Measurements from ENCODE around the gene HEYL. TPM values are rescaled to one million over a fixed set of nuclear protein-coding genes. Genes with fewer than 3 reads are reported as not detected.

Gene HEYL
- 0.42 TPM for total RNA-seq
- polyA plus RNA-seq, result 2.6 TPM
- long read RNA-seq, donor 1, result 0 reads
- long read RNA-seq, donor 2, result 0 reads
- long read RNA-seq, donor 3, partial matches to known transcripts, result 0 of 3 reads
- long read RNA-seq, donor 3, other reads (novel, unspliced or antisense), result 0 of 3 reads
- long read RNA-seq, donor 4, result 0 reads
- long read RNA-seq, donor 5, result 0 reads
- long read RNA-seq, donor 6, result 0 reads
- long read RNA-seq, donor 7, result 0 reads
- long read RNA-seq, donor 8, result 0 reads
- long read RNA-seq, donor 9, result 0 reads
- long read RNA-seq, donor 10, partial matches to known transcripts, result 0 of 1 reads
- long read RNA-seq, donor 10, other reads (novel, unspliced or antisense), result 0 of 1 reads

DNA sequence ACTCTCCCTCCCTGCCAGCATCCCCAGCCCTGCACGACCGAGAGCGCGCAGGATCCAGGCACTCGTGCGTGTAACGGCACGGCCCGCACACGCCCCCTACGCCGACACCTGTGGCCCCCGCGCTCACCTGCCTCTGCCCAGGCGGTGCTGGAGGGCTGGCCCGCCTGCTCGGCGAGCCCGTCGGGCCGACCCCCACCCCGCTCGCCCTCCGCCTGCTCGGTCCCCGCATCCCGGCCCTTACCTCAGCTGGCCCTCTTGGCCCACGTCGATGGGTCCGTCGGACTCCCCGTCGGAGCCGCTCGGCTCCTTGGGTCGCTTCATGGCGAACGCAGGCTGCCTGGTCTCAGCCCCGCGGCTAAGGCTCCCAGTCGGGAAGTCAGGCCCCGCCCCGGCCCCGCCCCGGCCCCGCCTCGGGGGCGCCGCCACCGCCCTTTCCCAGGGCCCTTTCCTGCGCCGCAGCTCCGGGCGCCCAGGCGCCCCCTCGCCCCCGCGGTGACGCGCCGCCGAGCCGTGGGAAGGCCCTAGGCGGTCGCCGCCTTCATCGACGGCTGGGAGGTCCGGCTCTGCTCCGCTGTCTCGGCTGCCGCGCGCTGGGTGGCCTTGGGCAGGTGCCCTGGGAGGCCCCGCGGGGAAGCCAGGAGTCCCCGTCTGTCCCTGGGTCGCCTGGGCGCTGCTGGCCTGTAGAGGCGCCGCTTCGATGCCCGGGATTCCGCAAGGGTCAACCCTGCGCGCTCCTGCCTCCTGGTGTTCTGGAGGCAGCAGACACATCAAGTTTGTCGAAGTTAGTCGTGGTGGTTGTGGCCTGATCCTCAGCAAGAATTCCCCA, at the start of gene HEYL:
HEYL (minus strand) TSS at position 339 of the 826 bp plus-strand sequence; CDS start at position 321, 18 bp downstream.
- H3K9me3 ChIP-seq (ENCODE audit: control insufficient read depth in 2 of 2, insufficient read depth in 1 of 2, low read length in 1 of 2), result no peaks in the 10 kb centered on the region
- DNase-seq (ENCODE audit: low read depth in 6 of 9, low spot score in 9 of 9), result peak in 7 of 9 donors; percentile 4 to 67 (median 42)
- peaks cover 18 to 68% of the 10 kb centered on the region in 2 donors for H3K27me3 ChIP-seq (ENCODE audit: control insufficient read depth in 2 of 2, insufficient read depth in 1 of 2, low read length in 1 of 2)
- peaks cover 3 to 4% of the 10 kb centered on the region in 2 donors for H3K4me1 ChIP-seq (ENCODE audit: control insufficient read depth in 2 of 2, insufficient read depth in 2 of 2, low read length in 2 of 2)
- no peak within 1 kb of the TSS for H3K27ac ChIP-seq (ENCODE audit: low read depth in 1 of 2, low read length in 1 of 2)
- H3K36me3 ChIP-seq (ENCODE audit: control insufficient read depth in 2 of 2, insufficient read depth in 2 of 2, low read length in 1 of 2), result no peaks in the 10 kb centered on the region
- 8% methylated on average over 88 of the region's 88 CpGs for WGBS
- H3K4me3 ChIP-seq (ENCODE audit: low read length in 2 of 2), result peak within 1 kb of the TSS in 1 of 2 donors; percentile 47

DNA sequence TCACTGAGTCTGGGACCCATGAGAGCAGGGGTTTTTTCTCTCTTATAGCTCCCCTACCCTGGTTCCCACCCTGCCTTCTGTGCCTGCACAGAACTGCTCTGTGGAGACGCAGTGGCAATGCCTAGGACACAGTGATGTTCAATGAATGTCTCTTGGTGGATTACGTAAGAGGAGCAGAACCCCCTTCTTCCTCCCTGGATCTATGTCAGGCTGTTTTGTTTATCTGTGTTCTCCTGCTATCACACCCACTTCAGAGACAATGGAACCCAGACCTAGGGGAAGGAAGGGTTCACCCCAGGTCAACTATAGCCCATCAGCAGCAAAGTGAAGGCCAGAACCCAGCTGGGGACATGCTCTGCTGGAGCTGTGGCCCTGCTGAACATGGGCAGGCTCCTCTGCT, 49.8 kb upstream of the HEYL start:
- H3K4me1 ChIP-seq (ENCODE audit: control insufficient read depth in 2 of 2, insufficient read depth in 2 of 2, low read length in 2 of 2), result peaks cover 3 to 16% of the 10 kb centered on the region in 2 donors
- peaks cover 38 to 95% of the 10 kb centered on the region in 2 donors for H3K27me3 ChIP-seq (ENCODE audit: control insufficient read depth in 2 of 2, insufficient read depth in 1 of 2, low read length in 1 of 2)
- H3K9me3 ChIP-seq (ENCODE audit: control insufficient read depth in 2 of 2, insufficient read depth in 1 of 2, low read length in 1 of 2), result peaks cover 0 to 3% of the 10 kb centered on the region in 2 donors
- no peak overlapping the region for H3K4me3 ChIP-seq (ENCODE audit: low read length in 2 of 2)
- H3K36me3 ChIP-seq (ENCODE audit: control insufficient read depth in 2 of 2, insufficient read depth in 2 of 2, low read length in 1 of 2), result no peaks in the 10 kb centered on the region
- no peak overlapping the region for H3K27ac ChIP-seq (ENCODE audit: low read depth in 1 of 2, low read length in 1 of 2)
- WGBS, result 87% methylated on average over 2 of the region's 2 CpGs
- no peak for DNase-seq (ENCODE audit: low read depth in 6 of 9, low spot score in 9 of 9)

GRCh38 chr1:39688706-39689105, 49.3 kb upstream of the HEYL start:
- H3K36me3 ChIP-seq (ENCODE audit: control insufficient read depth in 2 of 2, insufficient read depth in 2 of 2, low read length in 1 of 2), result no peaks in the 10 kb centered on the region
- no peak overlapping the region for H3K4me3 ChIP-seq (ENCODE audit: low read length in 2 of 2)
- H3K27me3 ChIP-seq (ENCODE audit: control insufficient read depth in 2 of 2, insufficient read depth in 1 of 2, low read length in 1 of 2), result peaks cover 37 to 95% of the 10 kb centered on the region in 2 donors
- no peak for DNase-seq (ENCODE audit: low read depth in 6 of 9, low spot score in 9 of 9)
- WGBS, result 79% methylated on average over 3 of the region's 3 CpGs
- peaks cover 3 to 16% of the 10 kb centered on the region in 2 donors for H3K4me1 ChIP-seq (ENCODE audit: control insufficient read depth in 2 of 2, insufficient read depth in 2 of 2, low read length in 2 of 2)
- no peak overlapping the region for H3K27ac ChIP-seq (ENCODE audit: low read depth in 1 of 2, low read length in 1 of 2)
- peaks cover 0 to 6% of the 10 kb centered on the region in 2 donors for H3K9me3 ChIP-seq (ENCODE audit: control insufficient read depth in 2 of 2, insufficient read depth in 1 of 2, low read length in 1 of 2)

DNA sequence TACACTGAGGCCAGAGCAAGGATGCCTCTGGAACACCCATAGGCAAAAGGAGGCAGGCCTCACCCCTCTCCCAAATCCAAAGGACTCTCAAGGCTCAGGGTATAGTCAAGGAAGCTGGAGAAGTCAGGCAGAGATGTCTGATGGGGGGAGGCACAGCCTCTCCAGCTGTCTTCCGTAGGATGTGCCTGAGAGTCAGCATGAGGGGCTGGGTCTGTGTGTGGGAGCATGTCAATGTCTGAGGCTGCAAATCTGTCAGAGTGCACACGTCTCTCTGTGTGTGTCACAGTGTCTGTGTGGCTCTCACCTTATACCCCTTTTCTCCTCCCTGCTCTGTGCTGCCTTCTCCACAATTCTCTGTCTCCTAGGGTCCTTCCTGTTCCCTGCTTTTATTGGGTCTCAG, 47.8 kb upstream of the HEYL start:
- Histone ChIP-seq H3K36me3 (ENCODE audit: control insufficient read depth in 2 of 2, insufficient read depth in 2 of 2, low read length in 1 of 2) (no peaks in the 10 kb centered on the region), H3K27ac (ENCODE audit: low read depth in 1 of 2, low read length in 1 of 2) (no peak overlapping the region), H3K4me1 (ENCODE audit: control insufficient read depth in 2 of 2, insufficient read depth in 2 of 2, low read length in 2 of 2) (peaks cover 3 to 14% of the 10 kb centered on the region in 2 donors), H3K4me3 (ENCODE audit: low read length in 2 of 2) (no peak overlapping the region), H3K9me3 (ENCODE audit: control insufficient read depth in 2 of 2, insufficient read depth in 1 of 2, low read length in 1 of 2) (peaks cover 0 to 8% of the 10 kb centered on the region in 2 donors), H3K27me3 (ENCODE audit: control insufficient read depth in 2 of 2, insufficient read depth in 1 of 2, low read length in 1 of 2) (peaks cover 37 to 95% of the 10 kb centered on the region in 2 donors)
- DNase-seq (ENCODE audit: low read depth in 6 of 9, low spot score in 9 of 9), result no peak
- WGBS, result 75% methylated on average over 2 of the region's 2 CpGs

DNA sequence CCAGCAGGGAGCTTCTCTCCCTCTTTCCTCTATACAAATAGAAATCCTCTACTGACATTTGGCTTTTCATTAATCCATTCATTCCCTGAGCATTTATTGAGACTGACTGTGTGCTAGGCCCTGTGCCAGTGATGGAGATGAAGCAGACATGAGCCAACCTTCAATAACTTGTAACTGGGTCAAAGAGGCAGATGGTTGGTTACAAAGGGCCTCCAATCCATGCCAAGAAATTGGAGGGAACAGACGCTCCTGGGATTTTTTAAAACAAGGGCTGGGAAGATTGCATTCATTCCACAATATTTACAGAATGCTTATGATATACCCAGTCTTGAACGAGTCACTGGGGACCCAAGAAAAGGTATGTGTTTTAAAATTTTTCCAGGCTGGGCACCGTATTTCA, 45.6 kb upstream of the HEYL start:
- Histone ChIP-seq H3K36me3 (ENCODE audit: control insufficient read depth in 2 of 2, insufficient read depth in 2 of 2, low read length in 1 of 2) (no peaks in the 10 kb centered on the region), H3K9me3 (ENCODE audit: control insufficient read depth in 2 of 2, insufficient read depth in 1 of 2, low read length in 1 of 2) (peaks cover 0 to 5% of the 10 kb centered on the region in 2 donors), H3K27ac (ENCODE audit: low read depth in 1 of 2, low read length in 1 of 2) (no peak overlapping the region), H3K4me1 (ENCODE audit: control insufficient read depth in 2 of 2, insufficient read depth in 2 of 2, low read length in 2 of 2) (no peaks in the 10 kb centered on the region), H3K4me3 (ENCODE audit: low read length in 2 of 2) (no peak overlapping the region), H3K27me3 (ENCODE audit: control insufficient read depth in 2 of 2, insufficient read depth in 1 of 2, low read length in 1 of 2) (peaks cover 24 to 94% of the 10 kb centered on the region in 2 donors)
- WGBS, result 92% methylated on average over 3 of the region's 3 CpGs
- DNase-seq (ENCODE audit: low read depth in 6 of 9, low spot score in 9 of 9), result no peak

- no peak for DNase-seq (ENCODE audit: low read depth in 6 of 9, low spot score in 9 of 9)
- H3K4me1 ChIP-seq (ENCODE audit: control insufficient read depth in 2 of 2, insufficient read depth in 2 of 2, low read length in 2 of 2), result no peaks in the 10 kb centered on the region
- H3K36me3 ChIP-seq (ENCODE audit: control insufficient read depth in 2 of 2, insufficient read depth in 2 of 2, low read length in 1 of 2), result no peaks in the 10 kb centered on the region
- H3K27ac ChIP-seq (ENCODE audit: low read depth in 1 of 2, low read length in 1 of 2), result no peak overlapping the region
- 60% methylated on average over 13 of the region's 13 CpGs for WGBS
- H3K27me3 ChIP-seq (ENCODE audit: control insufficient read depth in 2 of 2, insufficient read depth in 1 of 2, low read length in 1 of 2), result peaks cover 24 to 91% of the 10 kb centered on the region in 2 donors
- H3K4me3 ChIP-seq (ENCODE audit: low read length in 2 of 2), result no peak overlapping the region
- peaks cover 0 to 5% of the 10 kb centered on the region in 2 donors for H3K9me3 ChIP-seq (ENCODE audit: control insufficient read depth in 2 of 2, insufficient read depth in 1 of 2, low read length in 1 of 2)
Measured at GRCh38 chr1:39684313-39684664, 44.8 kb upstream of the HEYL start.

DNA sequence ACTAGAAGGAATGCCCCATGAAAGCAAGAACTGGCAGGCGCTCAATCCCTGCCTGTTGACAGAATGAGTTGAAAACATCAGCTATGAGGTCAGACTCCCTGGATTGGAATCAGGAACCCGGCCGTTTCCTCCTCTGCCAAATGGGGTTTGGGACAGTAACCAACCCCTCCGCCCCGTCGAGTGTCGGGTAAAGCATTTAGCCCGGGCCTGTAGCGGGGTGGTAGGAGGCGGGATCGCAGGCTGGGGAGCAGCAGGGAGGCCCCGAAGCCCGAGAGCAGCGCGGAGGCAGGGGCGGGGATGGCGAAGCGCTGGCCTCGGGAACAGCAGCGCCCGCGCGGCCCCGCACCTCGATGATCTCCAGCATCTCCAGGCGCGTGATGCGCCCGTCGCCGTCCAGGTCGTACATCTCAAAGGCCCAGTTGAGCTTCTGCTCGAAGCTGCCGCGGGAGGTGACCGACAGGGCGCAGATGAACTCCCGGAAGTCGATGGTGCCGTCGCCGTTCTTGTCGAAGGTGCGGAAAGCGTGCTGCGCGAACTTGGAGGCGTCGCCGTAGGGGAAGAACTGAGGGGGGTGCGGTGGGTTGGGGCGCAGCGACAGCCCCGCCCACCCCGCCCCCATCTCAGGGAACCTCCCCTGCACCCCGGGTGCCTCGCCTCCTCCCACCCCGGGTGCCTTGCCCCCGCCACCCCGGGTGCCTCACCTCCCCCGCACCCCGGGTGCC, 44.3 kb upstream of the HEYL start:
- H3K27ac ChIP-seq (ENCODE audit: low read depth in 1 of 2, low read length in 1 of 2), result no peak overlapping the region
- H3K4me3 ChIP-seq (ENCODE audit: low read length in 2 of 2), result peak overlapping the region in 1 of 2 donors; percentile 29
- DNase-seq (ENCODE audit: low read depth in 6 of 9, low spot score in 9 of 9), result peak in 1 of 9 donors; percentile 25
- no peaks in the 10 kb centered on the region for H3K36me3 ChIP-seq (ENCODE audit: control insufficient read depth in 2 of 2, insufficient read depth in 2 of 2, low read length in 1 of 2)
- H3K9me3 ChIP-seq (ENCODE audit: control insufficient read depth in 2 of 2, insufficient read depth in 1 of 2, low read length in 1 of 2), result peaks cover 0 to 5% of the 10 kb centered on the region in 2 donors
- no peaks in the 10 kb centered on the region for H3K4me1 ChIP-seq (ENCODE audit: control insufficient read depth in 2 of 2, insufficient read depth in 2 of 2, low read length in 2 of 2)
- WGBS, result 19% methylated on average over 62 of the region's 62 CpGs
- H3K27me3 ChIP-seq (ENCODE audit: control insufficient read depth in 2 of 2, insufficient read depth in 1 of 2, low read length in 1 of 2), result peaks cover 24 to 86% of the 10 kb centered on the region in 2 donors

- Histone ChIP-seq H3K9me3 (ENCODE audit: control insufficient read depth in 2 of 2, insufficient read depth in 1 of 2, low read length in 1 of 2) (peaks cover 0 to 5% of the 10 kb centered on the region in 2 donors), H3K36me3 (ENCODE audit: control insufficient read depth in 2 of 2, insufficient read depth in 2 of 2, low read length in 1 of 2) (no peaks in the 10 kb centered on the region), H3K4me1 (ENCODE audit: control insufficient read depth in 2 of 2, insufficient read depth in 2 of 2, low read length in 2 of 2) (no peaks in the 10 kb centered on the region), H3K27ac (ENCODE audit: low read depth in 1 of 2, low read length in 1 of 2) (no peak overlapping the region), H3K27me3 (ENCODE audit: control insufficient read depth in 2 of 2, insufficient read depth in 1 of 2, low read length in 1 of 2) (peaks cover 24 to 77% of the 10 kb centered on the region in 2 donors), H3K4me3 (ENCODE audit: low read length in 2 of 2) (no peak overlapping the region)
- WGBS, result 91% methylated on average over 1 of the region's 1 CpG
- DNase-seq (ENCODE audit: low read depth in 6 of 9, low spot score in 9 of 9), result no peak
Measured at GRCh38 chr1:39681999-39682398, 42.6 kb upstream of the HEYL start.

All from thymus (tissue), 14 donors.